DOHH2 (cell line): Measurements from ENCODE around the gene RFC5.

Source experiments
- H3F3A ChIP-seq: fragments of 200-600 bp; sonication (generic), shearing (Covaris generic); 2 replicates; pipeline ENCODE4 v1.6.0; 2016; ENCODE audit warnings: antibody characterized with exemption, mild to moderate bottlenecking; ENCODE audit not compliant: control insufficient read depth, insufficient read depth
- H3K27ac ChIP-seq: fragments of 200-600 bp; sonication (generic); 2 replicates; pipeline ENCODE4 v1.5.1; 2014; ENCODE audit warnings: low read depth, mild to moderate bottlenecking, low read length, moderate library complexity
- H3K27me3 ChIP-seq: fragments of 200-600 bp; sonication (generic); 2 replicates; pipeline ENCODE4 v1.6.1; 2014; ENCODE audit warnings: mild to moderate bottlenecking, low read length, mixed read lengths; ENCODE audit not compliant: control insufficient read depth
- H3K36me3 ChIP-seq: fragments of 200-600 bp; sonication (generic); 2 replicates; pipeline ENCODE4 v1.6.1; 2014; ENCODE audit warnings: mild to moderate bottlenecking, low read length, moderate library complexity, mixed read lengths; ENCODE audit not compliant: control insufficient read depth
- H3K4me1 ChIP-seq: fragments of 200-600 bp; sonication (generic); 2 replicates; pipeline ENCODE4 v1.6.1; 2014; ENCODE audit warnings: mild to moderate bottlenecking, low read length, mixed read lengths; ENCODE audit not compliant: control insufficient read depth
- H3K4me2 ChIP-seq: fragments of 200-600 bp; sonication (generic); 2 replicates; pipeline ENCODE4 v1.6.0; 2014; ENCODE audit warnings: mild to moderate bottlenecking, low read length, moderate library complexity
- H3K4me3 ChIP-seq: fragments of 200-600 bp; sonication (generic); 2 replicates; pipeline ENCODE4 v1.5.1; 2014; ENCODE audit warnings: mild to moderate bottlenecking, low read length, mixed read lengths
- H3K79me2 ChIP-seq: fragments of 200-600 bp; sonication (generic); 2 replicates; pipeline ENCODE4 v1.6.1; 2014; ENCODE audit warnings: mild to moderate bottlenecking, low read length, mixed read lengths; ENCODE audit not compliant: control insufficient read depth
- H3K9me2 ChIP-seq: fragments of 200-600 bp; sonication (generic); replicated peaks from 2 replicates; pipeline ENCODE4 v1.6.1; 2014; ENCODE audit warnings: mild to moderate bottlenecking, low read length, mixed read lengths; ENCODE audit not compliant: control insufficient read depth
- H3K9me3 ChIP-seq: fragments of 200-600 bp; sonication (generic); 2 replicates; pipeline ENCODE4 v1.6.1; 2014; ENCODE audit warnings: antibody characterized with exemption, low read length, mixed read lengths; ENCODE audit not compliant: control insufficient read depth, insufficient read depth
- H4K20me1 ChIP-seq: fragments of 200-600 bp; sonication (generic); 2 replicates; pipeline ENCODE4 v1.6.0; 2014; ENCODE audit warnings: low read depth, mild to moderate bottlenecking, antibody characterized with exemption, low read length, moderate library complexity; ENCODE audit not compliant: control insufficient read depth, insufficient read depth
- EZH2phosphoT487 ChIP-seq: fragments of 200-600 bp; sonication (generic); IDR thresholded peaks from 2 replicates; pipeline ENCODE4 v1.6.1; 2017; ENCODE audit warnings: borderline replicate concordance, mild to moderate bottlenecking, antibody characterized with exemption, low read length, moderate library complexity, mixed read lengths
- TF ChIP-seq, protein P1 (sequence below): fragments of 200-600 bp; sonication (generic); IDR thresholded peaks from one replicate; pipeline ENCODE4 v1.5.1; 2014; ENCODE audit warnings: antibody characterized with exemption, mild to moderate bottlenecking, low read depth, low read length; ENCODE audit not compliant: poor library complexity, severe bottlenecking

The RFC5 gene

DNA sequence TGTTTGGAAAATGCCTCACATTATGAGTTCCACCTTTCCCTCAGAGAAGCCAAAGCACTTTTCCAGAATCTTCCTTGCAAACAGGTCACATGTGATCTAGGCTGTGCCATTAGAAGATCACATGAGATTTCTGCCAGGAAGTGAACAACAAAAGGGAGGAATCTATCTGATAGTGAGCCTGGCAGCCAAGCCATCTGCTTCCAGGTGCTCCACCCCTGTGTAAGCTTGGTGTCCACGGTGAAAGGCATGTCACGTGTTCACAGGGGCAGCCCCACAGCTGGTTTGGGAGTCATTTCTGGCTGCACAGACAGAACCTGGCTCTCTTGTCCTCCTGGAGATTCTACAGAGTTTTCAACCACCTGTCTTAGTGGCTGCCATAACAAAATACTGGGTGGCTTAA, 44.2 kb upstream of the RFC5 start:
- H3K79me2 ChIP-seq = no peaks in the 10 kb centered on the region
- H3K36me3 ChIP-seq = no peaks in the 10 kb centered on the region
- H3K4me3 ChIP-seq = no peak overlapping the region
- TF ChIP-seq, protein P1, sequence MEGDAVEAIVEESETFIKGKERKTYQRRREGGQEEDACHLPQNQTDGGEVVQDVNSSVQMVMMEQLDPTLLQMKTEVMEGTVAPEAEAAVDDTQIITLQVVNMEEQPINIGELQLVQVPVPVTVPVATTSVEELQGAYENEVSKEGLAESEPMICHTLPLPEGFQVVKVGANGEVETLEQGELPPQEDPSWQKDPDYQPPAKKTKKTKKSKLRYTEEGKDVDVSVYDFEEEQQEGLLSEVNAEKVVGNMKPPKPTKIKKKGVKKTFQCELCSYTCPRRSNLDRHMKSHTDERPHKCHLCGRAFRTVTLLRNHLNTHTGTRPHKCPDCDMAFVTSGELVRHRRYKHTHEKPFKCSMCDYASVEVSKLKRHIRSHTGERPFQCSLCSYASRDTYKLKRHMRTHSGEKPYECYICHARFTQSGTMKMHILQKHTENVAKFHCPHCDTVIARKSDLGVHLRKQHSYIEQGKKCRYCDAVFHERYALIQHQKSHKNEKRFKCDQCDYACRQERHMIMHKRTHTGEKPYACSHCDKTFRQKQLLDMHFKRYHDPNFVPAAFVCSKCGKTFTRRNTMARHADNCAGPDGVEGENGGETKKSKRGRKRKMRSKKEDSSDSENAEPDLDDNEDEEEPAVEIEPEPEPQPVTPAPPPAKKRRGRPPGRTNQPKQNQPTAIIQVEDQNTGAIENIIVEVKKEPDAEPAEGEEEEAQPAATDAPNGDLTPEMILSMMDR = no peak
- no peak for TF ChIP-seq EZH2phosphoT487
- H3K27me3 ChIP-seq = peaks cover 20% of the 10 kb centered on the region
- H3K9me3 ChIP-seq = no peaks in the 10 kb centered on the region
- H3K4me1 ChIP-seq = no peaks in the 10 kb centered on the region
- no peak overlapping the region for H3K27ac ChIP-seq
- H3K9me2 ChIP-seq = no peaks in the 10 kb centered on the region
- no peaks in the 10 kb centered on the region for H3F3A ChIP-seq
- H4K20me1 ChIP-seq = no peaks in the 10 kb centered on the region
- no peak overlapping the region for H3K4me2 ChIP-seq

DNA sequence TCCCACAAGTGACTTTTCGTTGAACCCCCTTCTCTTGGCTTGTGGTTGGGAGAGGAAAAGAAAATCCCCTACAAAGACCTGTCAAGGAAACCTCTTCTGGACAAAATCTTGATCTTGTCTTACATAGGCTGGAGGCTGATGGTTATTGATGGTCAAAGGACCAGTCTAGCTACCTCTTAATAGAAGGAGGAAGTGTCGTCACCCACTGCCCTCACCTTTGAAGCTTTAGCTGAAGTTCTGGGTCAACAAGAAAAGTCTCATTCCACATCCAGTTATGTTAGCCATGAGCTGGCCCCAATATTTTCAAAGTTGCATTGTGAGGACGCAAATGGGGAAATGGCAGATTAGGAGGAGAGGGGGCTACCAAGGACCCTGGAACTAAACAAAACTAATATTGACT, 41.5 kb upstream of the RFC5 start:
- Histone ChIP-seq H3K36me3 (no peaks in the 10 kb centered on the region), H3K4me3 (no peak overlapping the region), H3K4me2 (no peak overlapping the region), H3K27ac (no peak overlapping the region), H3K9me3 (no peaks in the 10 kb centered on the region), H3K9me2 (no peaks in the 10 kb centered on the region), H4K20me1 (no peaks in the 10 kb centered on the region), H3K79me2 (no peaks in the 10 kb centered on the region), H3K4me1 (no peaks in the 10 kb centered on the region), H3F3A (no peaks in the 10 kb centered on the region), H3K27me3 (no peaks in the 10 kb centered on the region; the same call in 1 of the 2 replicates)
- TF ChIP-seq EZH2phosphoT487 = no peak
- TF ChIP-seq, protein P1 = no peak

GRCh38 chr12:117977373-117977772, 39.1 kb upstream of the RFC5 start:
- H3K9me2 ChIP-seq = no peaks in the 10 kb centered on the region

More at GRCh38 chr12:117977373-117977772, 39.1 kb upstream of the RFC5 start:
- Histone ChIP-seq H3K9me3 (no peaks in the 10 kb centered on the region), H3F3A (no peaks in the 10 kb centered on the region), H4K20me1 (no peaks in the 10 kb centered on the region), H3K36me3 (no peaks in the 10 kb centered on the region), H3K4me1 (no peaks in the 10 kb centered on the region), H3K27ac (no peak overlapping the region), H3K4me3 (no peak overlapping the region), H3K4me2 (no peak overlapping the region), H3K27me3 (peaks cover 7% of the 10 kb centered on the region), H3K79me2 (no peaks in the 10 kb centered on the region)
- TF ChIP-seq, protein P1 = no peak
- no peak for TF ChIP-seq EZH2phosphoT487
